Tibial nerve (tissue), 4 donors: ENCODE measurements around the gene ATP5ME. TPM values are rescaled to one million over a fixed set of nuclear protein-coding genes. Genes with fewer than 3 reads are reported as not detected.

Experiments
- DNase-seq, 2 donors: peaks; one replicate each; pipeline ENCODE4 v3.0.0-alpha.2; 2019; ENCODE audit warnings: low spot score in 2 of 2
- H3K27ac ChIP-seq, 4 donors: fragments of 200-600 bp; sonication (generic) in 3 of 4; one replicate each; pipeline ENCODE4 v1.5.1; 2017 to 2019; ENCODE audit warnings: mild to moderate bottlenecking in 1 of 4
- H3K27me3 ChIP-seq, 2 donors: fragments of 200-600 bp; sonication (generic) in 1 of 2; one replicate each; pipeline versions ENCODE4 v1.5.1 to v1.6.0; 2017 to 2019
- H3K36me3 ChIP-seq, 3 donors: fragments of 200-600 bp; sonication (generic); one replicate each; pipeline ENCODE4 v1.5.1; 2018 to 2019
- H3K4me1 ChIP-seq, 4 donors: fragments of 200-600 bp; sonication (generic) in 3 of 4; one replicate each; pipeline ENCODE4 v1.5.1; 2017 to 2019
- H3K4me3 ChIP-seq, 4 donors: fragments of 200-600 bp; sonication (generic) in 3 of 4; one replicate each; pipeline ENCODE4 v1.5.1; 2017 to 2019; ENCODE audit warnings: mild to moderate bottlenecking in 1 of 4, moderate library complexity in 1 of 4
- H3K9me3 ChIP-seq, 4 donors: fragments of 200-600 bp; sonication (generic) in 3 of 4; one replicate each; pipeline ENCODE4 v1.5.1; 2017 to 2019
- CTCF ChIP-seq, 5 experiments: fragments of 200-600 bp in 3 of 5; fragments of 450-650 bp in 2 of 5; sonication (generic) in 3 of 5; IDR thresholded peaks; one replicate each; pipeline ENCODE4 v1.5.1; 2016 to 2019; ENCODE audit warnings: antibody characterized with exemption in 5 of 5, mild to moderate bottlenecking in 3 of 5, moderate library complexity in 2 of 5
- EP300 ChIP-seq, 2 donors: sonication (generic); formaldehyde crosslinking; IDR thresholded peaks; one replicate each; pipeline ENCODE4 v1.6.1; 2017; ENCODE audit warnings: antibody characterized with exemption in 2 of 2, mild to moderate bottlenecking in 1 of 2
- POLR2A ChIP-seq, 2 donors: fragments of 450-650 bp; IDR thresholded peaks; one replicate each; pipeline ENCODE4 v1.6.1; 2017; ENCODE audit warnings: antibody characterized with exemption in 2 of 2, mild to moderate bottlenecking in 2 of 2, moderate library complexity in 2 of 2
- WGBS, 2 donors: methylation state at CpG; one replicate each; pipeline ENCODE4 v1.1.5; 2018; 5-methylcytosine and 5-hydroxymethylcytosine counted together
- total RNA-seq, 4 donors: library from RNA; depleted of rRNA; stranded (reverse); fragments of >200 nt; gene quantifications; one replicate each; pipeline ENCODE4 v1.1.0, GENCODE V29; 2016

The ATP5ME gene
- total RNA-seq, 4 donors from 2014 or later, result 50.0 to 219 (median 139) TPM

DNA sequence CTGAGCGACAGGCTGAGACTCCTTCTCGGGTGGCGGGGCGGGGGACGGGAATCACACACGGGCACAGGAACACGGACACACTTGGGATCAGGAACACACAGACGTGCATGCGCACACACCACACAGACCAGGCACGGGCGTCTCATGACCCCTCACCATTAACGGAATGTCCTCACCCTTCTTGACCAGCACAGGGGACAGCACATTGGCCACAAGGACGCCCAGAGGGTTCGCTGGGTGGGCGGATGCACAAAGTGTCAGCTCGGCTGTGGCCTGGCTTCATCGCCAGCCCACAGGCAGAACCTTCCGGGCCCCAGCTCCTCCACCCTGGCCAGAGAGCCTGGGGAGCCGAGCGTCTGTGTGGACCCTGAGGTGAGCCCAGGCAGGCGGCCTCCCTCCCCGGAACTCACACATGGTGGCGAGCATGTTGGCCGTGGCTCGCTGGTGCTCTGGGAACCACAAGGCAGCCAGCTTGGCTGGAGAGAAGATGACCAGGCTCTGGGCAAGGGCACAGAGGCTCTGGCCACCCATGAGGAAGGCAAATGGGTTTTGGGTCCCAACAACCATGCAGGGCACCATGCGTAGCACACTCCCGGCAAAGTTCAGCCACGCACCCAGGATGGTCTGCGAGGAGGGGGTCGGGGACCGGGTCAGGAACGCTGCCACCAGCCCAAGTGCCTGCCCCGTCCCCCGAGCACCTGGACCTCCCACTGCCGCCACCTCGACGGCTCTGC, 11.8 kb upstream of the ATP5ME start:
- H3K27ac ChIP-seq, result no peak overlapping the region
- peaks cover 0 to 63% (median 16%) of the 10 kb centered on the region in 4 donors for H3K4me1 ChIP-seq
- H3K36me3 ChIP-seq, result no peaks in the 10 kb centered on the region
- H3K4me3 ChIP-seq, result no peak overlapping the region
- 89 to 90% methylated on average over 20 to 22 of the region's 37 CpGs for WGBS, 2 donors
- H3K9me3 ChIP-seq, result no peaks in the 10 kb centered on the region
- TF ChIP-seq CTCF (IDR thresholded peaks at IDR 0.05), result no peak
- no peak for TF ChIP-seq EP300 (IDR thresholded peaks at IDR 0.05)
- TF ChIP-seq POLR2A (IDR thresholded peaks at IDR 0.05), result no peak
- DNase-seq, result no peak
- peaks cover 0 to 6% of the 10 kb centered on the region in 2 donors for H3K27me3 ChIP-seq

DNA sequence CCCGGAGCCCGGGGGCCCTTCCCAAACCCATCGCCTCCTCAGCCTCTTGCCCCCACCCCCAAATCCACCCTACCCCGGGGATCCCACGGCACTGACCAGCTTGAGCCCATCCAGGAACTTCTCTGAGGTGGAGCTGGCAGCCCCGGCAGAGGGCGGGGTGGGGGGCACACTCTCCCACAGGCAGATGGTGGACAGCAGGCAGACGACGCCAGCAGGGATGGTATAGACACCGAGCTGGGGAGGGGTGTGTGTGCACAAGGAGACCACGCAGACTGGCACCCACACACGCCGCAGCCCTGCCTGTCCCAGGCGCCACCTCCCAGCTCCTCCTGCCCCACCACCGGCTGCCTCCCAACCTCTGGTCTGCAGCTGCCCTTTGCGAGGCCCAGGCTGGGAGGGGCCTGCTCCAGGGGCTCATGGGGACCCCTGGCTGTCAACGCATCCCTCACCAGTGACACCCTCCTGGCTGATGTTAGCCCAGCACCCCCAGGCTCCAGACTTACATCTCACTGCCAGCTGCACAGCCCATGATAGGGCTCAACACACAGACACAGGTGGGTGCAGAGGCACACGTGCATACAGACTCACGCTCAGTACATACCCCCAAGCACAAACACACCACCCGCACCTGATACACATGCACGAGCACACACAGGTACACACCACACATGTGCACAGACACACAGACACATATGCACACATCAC, 10.7 kb upstream of the ATP5ME start:
- peaks cover 0 to 6% of the 10 kb centered on the region in 2 donors for H3K27me3 ChIP-seq
- DNase-seq, result no peak
- H3K27ac ChIP-seq, result no peak overlapping the region
- no peaks in the 10 kb centered on the region for H3K36me3 ChIP-seq
- peaks cover 0 to 67% (median 23%) of the 10 kb centered on the region in 4 donors for H3K4me1 ChIP-seq
- H3K9me3 ChIP-seq, result no peaks in the 10 kb centered on the region
- 70 to 73% methylated on average over 13 to 20 of the region's 21 CpGs for WGBS, 2 donors
- TF ChIP-seq EP300 (IDR thresholded peaks at IDR 0.05) (no peak), CTCF (IDR thresholded peaks at IDR 0.05) (no peak), POLR2A (IDR thresholded peaks at IDR 0.05) (no peak)
- no peak overlapping the region for H3K4me3 ChIP-seq

DNA sequence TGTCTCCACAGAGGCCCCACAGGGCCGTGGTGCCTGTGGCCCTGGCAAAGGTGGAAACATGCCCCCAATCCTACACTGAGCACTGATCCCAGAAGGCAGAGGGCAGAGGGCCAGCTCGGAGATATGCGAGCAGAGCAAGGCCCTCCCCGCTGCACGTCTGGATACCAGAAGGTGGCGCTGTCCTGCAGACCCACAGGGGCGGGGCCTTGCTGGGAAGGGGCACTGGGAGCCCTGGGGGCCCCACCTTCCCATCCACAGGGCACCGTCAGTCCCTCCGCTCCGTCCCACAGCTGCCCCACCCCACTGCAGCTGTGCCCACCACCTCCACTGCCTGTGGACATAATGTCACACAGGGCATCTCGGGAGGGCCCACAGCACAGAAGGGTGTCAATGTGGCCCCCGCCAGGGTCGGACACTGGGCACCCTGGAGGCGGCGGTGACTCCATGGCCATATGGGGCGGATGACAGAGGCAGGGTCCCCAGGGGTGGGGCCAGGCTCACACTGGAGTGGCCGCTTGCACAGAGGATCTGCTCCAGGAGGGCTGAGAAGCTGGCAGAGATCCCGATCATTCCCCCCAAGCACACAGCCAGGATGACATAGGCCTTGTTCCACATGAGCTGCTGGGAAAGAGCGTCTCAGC, 10.0 kb upstream of the ATP5ME start:
- Histone ChIP-seq H3K4me1 (peaks cover 0 to 61% (median 20%) of the 10 kb centered on the region in 4 donors), H3K9me3 (no peaks in the 10 kb centered on the region), H3K27me3 (peaks cover 0 to 6% of the 10 kb centered on the region in 2 donors), H3K36me3 (no peaks in the 10 kb centered on the region), H3K4me3 (no peak overlapping the region), H3K27ac (peak overlapping the region in 1 of 4 donors; percentile 2)
- DNase-seq, result peak; percentile 42 to 67
- 28 to 31% methylated on average over 11 to 18 of the region's 19 CpGs for WGBS, 2 donors
- no peak for TF ChIP-seq POLR2A (IDR thresholded peaks at IDR 0.05)
- peak; percentile 43 to 76 (median 57) for TF ChIP-seq CTCF (IDR thresholded peaks at IDR 0.05)

GRCh38 chr4:683247-683897, 9.3 kb upstream of the ATP5ME start:
- no peaks in the 10 kb centered on the region for H3K36me3 ChIP-seq
- no peaks in the 10 kb centered on the region for H3K9me3 ChIP-seq
- peaks cover 0 to 3% of the 10 kb centered on the region in 2 donors for H3K27me3 ChIP-seq
- no peak overlapping the region for H3K4me3 ChIP-seq
- peaks cover 0 to 54% (median 17%) of the 10 kb centered on the region in 4 donors for H3K4me1 ChIP-seq
- 65 to 73% methylated on average over 13 to 24 of the region's 25 CpGs for WGBS, 2 donors
- peak overlapping the region in 1 of 4 donors; percentile 2 for H3K27ac ChIP-seq
- DNase-seq, result no peak
- TF ChIP-seq EP300 (IDR thresholded peaks at IDR 0.05) (no peak), CTCF (IDR thresholded peaks at IDR 0.05) (no peak), POLR2A (IDR thresholded peaks at IDR 0.05) (no peak)
